ENCODE results near the gene TRMT1.

DNA sequence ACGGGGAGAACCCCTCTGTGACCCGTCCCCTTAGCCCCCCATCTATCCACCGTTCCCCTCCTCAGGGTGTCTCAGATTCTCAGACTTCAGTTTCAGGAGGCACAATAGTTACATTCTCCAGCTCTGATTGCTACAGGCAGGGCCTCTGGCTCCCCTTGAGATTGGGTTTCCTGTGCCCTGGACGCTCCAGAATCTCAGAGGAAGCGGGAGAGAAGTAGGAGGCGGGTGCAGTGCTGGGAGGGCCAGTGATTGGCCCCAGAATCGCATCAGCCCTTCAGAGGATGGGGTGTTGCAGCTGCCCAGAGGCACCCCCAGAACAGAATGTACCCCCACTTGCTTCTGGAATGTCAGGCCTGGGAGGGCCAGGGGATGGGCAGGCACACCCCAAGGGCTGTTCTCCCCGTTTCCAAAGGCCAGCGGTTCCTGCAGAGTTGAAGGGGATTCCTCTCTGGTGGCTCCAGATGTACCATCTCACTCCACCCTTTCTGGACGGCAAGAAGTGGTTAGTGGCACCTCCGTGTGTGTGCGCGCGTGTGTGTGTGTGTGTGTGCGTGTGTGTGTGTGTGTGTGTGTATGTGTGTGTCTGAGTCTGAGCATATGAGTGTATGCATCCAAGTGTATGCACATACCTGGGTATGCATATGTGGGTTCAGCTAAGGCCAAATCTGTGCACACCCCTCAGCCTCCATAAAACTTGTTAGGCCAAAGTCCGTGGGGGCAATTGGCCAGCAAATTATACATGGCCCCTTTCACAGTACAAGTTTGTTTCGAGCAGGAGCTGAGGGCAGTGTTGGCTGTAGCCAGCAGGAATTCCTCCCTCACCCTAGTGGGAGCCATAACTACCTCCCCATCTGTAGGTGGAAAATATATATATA lies 49.4 kb downstream of the TRMT1 start:
- TF ChIP-seq POLR2AphosphoS5 (IDR thresholded peaks at IDR 0.05) (no peak), CTCF (IDR thresholded peaks at IDR 0.05) (no peak), POLR2A (IDR thresholded peaks at IDR 0.05) (no peak)

All from gastroesophageal sphincter (tissue), 3 donors.